Activated effector memory CD4-positive, alpha-beta T cell treated with anti-CD3 and anti-CD28 coated beads, Interleukin-2, amount 50 U/mL, for 16 hours (primary cell): ENCODE measurements around the gene MPP3.
"Not testable (repeated sequence)": the region's sequence is repeated elsewhere in the genome, so short reads cannot be mapped to it uniquely, and the experiment has no call there.

Experiments
- DNase-seq: peaks from one replicate; pipeline ENCODE4 v3.0.0-alpha.2; 2020

Gene MPP3

DNA sequence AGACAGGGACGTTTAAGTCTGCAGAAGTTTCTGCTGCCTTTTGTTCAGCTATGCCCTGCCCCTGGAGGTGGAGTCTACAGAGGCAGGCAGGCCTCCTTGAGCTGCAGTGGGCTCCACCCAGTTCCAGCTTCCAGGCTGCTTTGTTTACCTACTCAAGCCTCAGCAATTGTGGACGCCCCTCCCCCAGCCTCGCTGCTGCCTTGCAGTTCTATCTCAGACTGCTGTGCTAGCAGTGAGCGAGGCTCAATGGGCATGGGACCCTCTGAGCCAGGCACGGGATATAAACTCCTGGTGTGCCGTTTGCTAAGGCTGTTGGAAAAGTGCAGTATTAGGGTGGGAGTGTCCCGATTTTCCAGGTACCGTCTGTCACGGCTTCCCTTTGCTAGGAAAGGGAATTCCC lies 34.9 kb downstream of the MPP3 start:
- not testable (repeated sequence) for DNase-seq

DNA sequence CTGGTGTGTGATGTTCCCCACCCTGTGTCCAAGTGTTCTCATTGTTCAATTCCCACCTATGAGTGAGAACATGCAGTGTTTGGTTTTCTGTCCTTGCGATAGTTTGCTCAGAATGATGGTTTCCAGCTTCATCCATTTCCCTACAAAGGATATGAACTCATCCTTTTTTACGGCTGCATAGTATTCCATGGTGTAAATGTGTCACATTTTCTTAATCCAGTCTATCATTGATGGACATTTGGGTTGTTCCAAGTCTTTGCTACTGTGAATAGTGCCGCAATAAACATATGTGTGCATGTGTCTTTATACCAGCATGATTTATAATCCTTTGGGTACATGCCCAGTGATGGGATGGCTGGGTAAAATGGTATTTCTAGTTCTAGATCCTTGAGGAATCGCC lies 40.3 kb downstream of the MPP3 start:
- DNase-seq, result not testable (repeated sequence)

DNA sequence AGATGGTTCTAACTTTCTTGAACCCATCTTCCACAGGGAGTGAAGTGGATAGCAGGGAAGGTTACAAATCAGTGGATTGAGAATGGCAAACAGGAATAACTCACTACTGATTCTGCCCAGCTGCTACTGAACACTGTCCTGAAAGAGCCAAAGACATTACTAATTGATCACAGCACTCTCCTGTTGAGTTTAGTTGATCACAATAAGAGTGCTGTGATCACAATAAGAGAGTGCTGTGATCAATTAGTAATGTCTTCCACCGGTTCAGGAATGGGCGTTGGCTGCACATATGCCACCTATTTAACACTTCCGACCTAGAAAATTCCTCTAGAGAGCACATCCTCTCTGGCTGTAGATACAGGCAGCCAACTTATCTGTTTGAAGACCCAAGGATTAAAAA lies 41.4 kb downstream of the MPP3 start:
- DNase-seq, result no peak

DNA sequence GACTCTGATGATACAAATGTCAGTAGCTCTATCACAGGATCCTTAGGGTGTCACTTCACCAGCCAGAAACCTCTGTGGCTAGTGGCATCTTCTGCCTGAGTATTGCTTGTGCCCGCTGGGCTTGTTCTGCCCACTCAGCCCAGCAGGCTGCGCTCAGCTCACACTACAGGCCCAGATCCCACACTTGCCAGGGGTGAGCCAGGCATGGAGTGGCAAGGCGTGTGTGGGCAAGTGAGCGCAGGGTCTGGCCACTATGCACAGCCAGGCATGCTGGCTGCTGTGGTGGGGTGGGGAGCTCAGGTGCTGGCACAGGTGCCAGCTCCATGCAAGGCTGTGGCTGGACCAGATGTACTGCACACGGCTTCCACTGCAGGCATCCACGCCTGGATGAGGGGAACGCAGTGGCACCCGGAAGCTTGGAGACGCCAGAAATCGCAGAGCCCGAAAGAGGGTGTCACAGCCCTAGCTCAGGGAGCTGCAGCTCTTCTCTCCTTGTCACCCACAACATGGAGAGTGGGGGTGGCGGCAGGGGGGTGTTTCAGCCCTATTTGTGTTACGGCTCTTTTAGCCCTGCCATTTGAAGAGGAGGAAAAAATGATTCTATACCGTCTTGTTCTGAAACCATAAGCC lies 42.5 kb downstream of the MPP3 start:
- no peak for DNase-seq

DNA sequence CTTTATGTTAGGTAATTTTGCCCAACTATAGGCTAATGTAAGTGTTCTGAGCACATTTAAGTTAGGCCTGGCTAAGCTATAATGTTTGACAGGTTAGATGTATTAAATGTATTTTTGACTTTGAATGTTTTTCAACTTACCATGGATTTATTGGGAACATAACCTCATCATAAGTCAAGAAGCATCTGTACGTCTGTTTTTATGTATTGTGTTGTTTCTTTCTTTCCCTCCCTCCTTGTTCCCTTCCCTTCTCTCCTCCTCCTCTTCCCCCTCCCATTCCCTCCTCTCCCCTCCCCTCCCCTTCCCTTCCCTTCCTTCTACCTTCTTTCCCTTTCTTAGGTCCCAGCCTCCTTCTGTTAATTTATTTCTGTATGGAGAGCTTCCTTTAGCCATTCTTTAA lies 43.5 kb downstream of the MPP3 start:
- DNase-seq, result no peak

DNA sequence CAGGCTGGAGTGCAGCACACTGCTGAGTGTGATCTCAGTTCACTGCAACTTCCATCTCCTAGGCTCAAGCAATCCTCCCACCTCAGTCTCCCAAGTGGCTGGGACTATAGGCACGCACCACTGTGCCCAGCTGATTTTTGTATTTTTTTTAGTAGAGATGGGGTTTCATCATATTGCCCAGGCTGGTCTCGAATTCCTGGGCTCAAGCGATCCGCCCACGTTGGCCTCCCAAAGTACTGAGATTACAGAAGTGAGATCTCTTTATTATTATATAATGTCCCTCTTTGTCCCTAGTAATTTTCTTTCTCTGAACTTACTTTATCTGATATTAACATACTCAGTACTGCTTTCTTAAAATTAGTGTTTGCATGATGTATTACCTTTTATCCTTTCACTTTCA lies 44.4 kb downstream of the MPP3 start:
- DNase-seq, result no peak

DNA sequence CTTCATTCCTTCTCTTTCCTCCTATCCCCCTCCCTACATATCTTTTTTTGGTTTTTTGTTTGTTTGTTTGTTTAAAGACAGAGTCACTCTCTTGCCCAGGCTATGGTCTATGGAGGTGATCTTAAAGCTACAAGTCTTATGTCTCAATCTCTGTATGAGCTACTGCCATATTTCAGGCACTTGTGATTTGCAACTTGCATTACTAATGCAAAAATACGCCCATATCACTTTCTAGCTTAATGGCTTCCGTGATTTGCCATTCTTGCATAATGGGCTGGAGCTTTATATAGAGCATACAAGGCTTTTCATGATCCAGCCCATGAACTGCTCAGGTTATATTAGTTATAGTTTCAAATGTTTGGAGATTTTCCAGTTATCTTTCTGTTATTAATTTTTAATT lies 45.2 kb downstream of the MPP3 start:
- no peak for DNase-seq

DNA sequence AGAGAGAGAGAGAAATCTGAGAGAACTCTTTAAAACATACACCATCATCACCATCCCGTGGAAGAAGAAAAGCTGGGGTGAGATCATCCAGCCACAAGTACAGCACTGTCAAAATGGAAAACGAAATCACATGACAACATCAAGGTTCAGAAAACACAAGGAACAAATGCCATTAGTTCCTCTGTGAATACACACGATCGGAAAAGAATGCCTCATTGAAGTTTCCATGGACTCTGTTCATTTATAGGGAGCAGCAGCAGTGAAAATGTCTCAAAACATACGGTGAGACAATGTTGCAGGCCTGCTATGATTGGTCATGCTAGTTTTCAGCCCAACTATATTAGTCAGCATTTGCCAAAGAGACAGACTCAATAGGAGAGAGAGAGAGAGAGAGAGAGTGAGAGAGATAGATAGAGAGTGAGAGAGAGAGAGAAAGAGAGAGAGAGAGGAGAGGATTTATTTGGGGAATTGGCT lies 48.3 kb downstream of the MPP3 start:
- no peak for DNase-seq

DNA sequence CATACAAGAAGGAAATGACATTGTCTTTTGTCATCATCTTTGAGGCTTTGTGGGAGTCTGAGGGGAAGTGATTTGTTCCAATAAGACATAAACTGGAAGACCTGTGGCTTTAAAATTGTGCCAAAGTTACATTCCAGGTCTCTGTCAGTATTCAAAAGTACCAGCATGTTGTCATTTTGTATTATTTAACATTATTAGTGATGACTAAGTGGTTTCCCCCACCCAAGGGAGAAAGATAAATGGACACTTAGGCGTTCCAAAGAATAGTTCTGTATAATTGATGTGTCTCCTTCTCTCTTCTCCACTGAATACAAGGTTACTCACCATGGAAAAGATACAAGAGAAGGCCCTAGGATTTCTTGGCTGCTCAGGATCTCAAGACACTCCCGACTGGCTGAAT lies 48.9 kb downstream of the MPP3 start:
- no peak for DNase-seq

DNA sequence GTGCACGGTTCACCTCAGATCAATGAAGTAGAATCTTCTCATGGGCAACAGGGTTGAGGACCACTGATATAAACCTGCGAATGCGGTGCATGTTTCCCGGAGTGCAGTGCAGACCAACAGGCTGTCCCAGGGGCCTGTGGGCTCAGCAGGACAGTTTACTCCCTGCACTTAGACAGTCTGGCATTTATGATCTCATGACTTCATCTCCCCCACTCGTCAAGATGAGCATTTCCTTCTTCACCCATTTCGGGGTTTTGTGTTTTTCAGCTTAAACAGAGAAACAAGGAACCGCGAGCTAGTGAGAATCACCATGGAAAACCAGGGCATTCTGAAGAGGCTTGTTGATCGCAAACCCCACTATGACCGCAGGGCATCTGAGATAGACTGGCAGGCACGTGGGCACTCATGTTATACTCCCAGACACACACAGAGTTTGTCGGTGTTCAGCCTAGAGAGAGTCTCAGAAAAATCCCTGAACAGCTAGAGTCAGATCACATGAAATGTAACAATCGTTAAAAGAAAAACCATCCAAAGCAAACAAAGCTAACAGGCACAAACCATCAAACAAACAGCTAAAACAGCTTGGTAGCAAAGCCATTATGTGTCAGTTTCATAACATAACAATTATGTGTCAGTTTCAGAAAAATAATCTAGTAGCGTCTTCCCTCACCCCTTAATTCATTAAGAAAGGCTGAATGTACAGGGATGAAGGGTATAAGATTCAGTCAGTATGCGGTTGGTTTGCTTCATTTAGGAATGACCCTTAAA lies 49.8 kb downstream of the MPP3 start:
- no peak for DNase-seq

DNA sequence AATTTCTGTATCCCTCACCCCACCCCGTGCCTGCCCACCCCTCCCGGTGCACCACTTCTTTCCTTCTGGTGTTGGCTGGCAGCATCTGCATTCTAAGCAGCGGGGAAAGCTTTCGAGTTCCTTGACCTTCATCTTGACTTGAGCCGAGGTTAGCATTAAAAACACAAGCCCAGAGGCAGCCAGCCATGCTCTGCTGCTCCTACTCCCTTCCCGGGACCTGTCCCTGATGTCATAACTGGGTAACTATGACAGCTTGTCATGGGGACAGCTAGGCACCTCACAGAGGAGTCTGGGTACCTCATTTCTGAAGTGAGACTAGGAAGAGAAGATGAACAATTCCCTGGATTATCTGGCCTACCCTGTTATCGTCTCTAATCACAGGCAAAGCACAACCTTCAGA lies 52.8 kb downstream of the MPP3 start, which contains the start of gene CFAP97D1:
CFAP97D1 (plus strand) TSS at position 301 of the 400 bp plus-strand sequence; CDS start at position 329, 28 bp downstream.
- no peak for DNase-seq

DNA sequence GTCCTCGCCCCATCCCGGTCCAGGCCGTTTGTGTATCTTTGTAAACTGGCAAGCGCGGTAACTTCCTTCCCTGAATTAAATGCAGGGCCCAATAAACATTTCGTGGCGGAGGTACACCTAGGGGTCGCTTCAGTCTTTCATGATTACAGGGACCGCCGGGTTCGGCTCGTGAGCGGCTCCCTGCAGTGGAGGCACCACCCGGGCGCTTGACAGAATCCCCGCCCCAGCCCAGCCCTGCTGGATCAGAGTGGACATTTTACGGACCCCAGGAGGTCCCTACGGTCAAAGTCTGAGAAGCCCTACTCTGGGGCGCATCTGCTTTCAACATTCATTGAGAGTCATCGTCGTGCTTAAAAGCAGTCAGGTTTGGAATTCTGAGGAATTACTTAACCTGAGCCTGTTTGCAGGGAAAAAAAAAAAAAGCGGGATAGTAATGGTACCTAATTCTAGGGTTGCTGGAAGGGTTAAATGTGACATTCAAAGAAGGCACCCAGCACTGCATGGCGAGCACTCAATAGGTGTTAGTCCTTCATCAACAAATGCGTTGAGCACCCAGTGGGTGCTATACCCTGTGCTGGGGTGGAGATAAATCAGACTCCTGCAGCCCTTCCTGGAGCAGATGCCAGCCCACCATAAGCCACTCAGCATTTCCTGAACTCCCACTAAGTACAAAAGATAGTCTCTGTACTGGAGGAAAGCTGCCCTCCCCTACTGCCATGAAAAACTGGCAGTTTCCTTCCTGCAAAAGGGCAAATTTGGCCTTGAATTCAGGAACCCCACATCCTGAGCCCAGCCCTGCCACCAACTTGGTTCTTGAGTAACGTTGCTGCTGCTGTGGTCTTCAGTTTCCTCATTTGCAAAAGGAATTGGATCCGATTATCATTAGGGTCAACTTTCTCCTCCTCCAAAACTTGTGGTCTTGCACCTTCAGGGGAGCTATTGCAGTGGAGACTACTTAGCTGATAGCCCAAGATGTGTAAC lies 53.5 kb downstream of the MPP3 start:
- no peak for DNase-seq

DNA sequence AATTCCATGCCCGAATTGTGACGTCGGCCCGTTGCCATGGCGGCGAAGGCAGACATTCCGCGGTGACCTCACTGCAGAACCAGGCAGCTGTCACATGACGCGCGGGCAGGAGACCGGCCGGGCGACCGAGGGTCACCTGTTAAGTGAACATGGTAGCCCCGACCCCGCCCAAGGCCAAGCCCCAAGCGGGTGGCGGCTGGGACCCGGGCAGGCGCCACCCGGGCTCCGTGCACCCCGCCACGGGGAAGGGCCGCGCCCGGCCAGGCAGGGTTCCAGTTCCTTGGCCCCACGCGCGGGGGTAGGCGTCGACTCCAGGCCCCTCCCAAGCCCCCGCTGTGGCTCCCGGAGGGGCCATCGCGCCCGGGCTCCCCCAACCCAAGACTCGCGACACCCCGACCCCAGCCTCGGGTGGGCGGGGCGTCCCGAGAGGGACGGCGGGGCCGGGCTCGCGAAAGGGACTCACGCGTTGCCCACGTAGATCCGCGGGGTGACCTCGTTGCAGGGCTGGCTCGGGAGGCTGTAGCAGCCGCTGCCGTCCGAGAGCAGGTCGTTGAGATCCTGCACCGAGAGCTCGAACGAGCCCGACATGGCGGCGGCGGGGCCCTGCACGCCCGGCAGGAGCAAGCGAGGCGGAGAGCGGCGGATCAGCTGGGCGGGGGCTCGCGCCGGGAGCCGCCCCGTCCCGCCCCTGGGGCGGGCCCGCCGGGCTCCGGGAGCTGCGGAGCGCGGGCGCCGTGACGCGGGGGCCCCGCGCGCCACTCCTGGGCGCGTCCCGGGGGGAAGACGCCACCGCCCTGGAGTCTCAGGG lies 54.4 kb downstream of the MPP3 start, which contains the start of gene DUSP3:
DUSP3 (minus strand) TSS at position 641 of the 808 bp plus-strand sequence; CDS start at position 588, 53 bp downstream.
- DNase-seq, result peak; percentile 90

DNA sequence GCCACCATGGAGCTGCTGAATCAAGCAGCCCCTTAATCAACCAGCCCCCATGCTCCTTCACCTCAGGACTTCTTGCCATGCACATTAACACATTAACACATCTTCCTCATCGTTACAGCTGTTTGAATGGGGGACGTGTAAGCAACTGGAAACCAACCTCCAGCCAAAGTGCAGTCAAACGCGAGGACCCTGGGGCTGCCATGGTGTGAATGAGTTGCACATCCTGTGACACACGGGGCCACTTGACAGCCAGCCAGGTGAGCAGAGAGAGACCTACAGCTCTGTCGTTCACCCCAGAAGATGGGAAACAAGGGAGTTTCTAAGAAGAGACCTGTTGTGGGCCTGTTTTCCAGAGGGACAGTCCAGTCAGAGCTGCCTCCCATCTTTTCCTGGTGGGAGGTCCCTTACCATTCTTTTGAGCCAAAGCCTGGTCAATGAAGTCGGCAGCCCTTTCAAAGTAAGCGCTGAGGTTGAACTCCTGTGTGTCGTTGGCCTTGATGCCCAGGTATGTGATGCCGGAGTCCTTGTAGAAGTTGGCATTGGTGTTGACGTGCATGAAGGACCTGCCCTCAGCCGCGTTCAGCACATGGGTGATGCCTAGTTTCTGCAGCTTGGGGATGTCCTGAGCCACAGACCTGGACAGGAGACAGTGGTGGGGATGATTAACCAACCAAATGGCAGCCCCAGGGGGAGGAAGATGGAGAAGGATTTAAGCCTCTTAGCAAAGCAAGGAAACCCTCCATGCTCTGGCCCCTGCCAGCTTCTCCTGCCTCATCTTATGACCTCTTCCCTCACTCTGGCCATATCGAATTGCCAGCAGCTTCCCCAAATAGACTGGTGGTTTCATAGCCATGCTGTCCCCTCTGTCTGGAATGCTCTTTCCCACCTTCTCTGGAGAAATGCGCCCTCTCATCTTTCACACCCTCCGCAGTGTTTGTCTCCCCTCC lies 58.4 kb downstream of the MPP3 start:
- no peak for DNase-seq

DNA sequence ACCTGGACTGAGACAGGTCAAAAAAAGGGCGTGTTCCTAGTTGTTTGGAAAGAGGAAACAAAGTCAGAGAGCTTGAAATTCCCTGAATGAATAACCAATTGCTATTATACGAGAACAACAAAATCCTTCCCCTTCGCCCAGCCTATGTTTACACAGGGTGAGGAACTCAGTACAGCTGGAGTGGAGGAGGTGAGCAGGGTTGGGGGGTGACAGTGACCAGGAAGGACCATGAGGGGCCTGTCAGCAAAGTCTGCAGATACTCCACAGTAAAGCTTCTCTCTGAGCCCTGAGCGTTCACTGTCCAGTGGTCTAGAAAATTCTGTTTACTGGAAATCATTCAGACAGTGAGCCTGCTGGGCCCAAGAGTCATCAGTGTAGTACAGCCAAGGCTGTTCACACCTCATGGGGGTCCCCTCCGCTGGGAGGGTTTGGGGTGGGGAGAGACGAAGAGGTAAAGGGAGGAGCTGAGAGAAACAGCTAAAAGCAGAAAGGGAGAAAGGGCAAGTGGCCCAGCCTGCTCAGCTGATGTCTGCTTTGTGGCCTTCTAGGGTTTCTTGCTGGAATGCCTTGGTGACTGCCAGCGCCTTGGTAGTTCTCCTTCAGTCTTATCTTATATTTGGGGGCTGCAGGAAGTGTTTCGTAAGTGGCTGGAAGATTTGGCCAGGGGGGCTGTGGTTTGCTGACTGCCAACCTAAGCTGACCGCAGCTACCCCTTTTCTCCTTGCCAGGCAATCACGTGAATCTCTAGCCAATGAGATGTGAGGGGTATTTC lies 59.9 kb downstream of the MPP3 start:
- no peak for DNase-seq

DNA sequence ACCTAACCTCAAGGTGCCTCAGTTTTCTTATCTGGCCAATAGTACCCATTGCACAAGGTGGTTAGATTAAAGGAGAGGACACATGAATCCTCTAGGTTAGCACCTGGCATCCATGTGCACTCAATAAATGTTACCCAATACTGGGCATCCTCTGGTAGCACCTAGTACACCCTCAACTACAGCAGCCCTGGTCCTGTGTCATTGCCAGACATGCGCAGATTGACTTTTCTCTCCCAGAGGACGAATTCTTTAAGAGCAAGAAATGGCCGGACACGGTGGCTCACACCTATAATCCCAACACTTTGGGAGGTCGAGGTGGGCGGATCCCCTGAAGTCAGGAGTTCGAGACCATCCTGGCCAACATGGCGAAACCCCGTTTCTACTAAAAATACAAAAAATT lies 61.5 kb downstream of the MPP3 start:
- no peak for DNase-seq

DNA sequence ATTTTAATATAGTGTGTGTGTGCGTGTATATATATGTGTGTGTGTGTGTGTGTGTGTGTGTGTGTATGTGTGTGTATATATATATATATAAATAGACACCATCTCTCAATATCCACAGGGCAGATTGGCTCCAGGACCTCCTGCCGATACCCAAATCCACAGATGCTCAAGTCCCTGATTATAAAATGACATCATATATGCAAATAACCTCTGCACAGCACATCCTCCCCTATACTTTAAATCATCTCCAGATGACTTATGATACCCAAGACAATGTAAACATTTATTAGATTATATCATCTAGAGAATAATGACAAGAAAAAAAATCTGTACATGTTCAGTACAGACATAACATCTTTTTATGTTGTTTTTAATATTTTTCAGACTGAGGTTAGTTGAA lies 62.0 kb downstream of the MPP3 start:
- no peak for DNase-seq

DNA sequence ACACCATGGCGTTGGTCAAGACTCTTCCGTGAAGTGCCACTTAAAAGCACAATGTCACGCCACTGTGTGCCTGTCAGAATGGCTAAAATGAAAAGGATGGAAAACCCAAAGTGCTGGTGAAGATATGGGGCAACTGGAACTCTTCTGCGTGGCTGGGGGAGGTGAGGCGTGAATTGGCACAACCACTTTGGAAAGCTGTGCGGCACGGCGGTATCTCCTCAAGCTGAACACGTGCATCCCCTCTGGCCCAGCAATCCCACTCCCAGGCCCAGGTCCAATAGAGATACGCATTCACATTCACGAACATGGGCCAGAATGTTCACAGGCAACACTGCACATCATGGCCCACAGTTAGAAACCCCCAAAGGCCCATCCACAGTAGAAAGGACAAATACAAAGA lies 63.1 kb downstream of the MPP3 start:
- DNase-seq, result no peak

DNA sequence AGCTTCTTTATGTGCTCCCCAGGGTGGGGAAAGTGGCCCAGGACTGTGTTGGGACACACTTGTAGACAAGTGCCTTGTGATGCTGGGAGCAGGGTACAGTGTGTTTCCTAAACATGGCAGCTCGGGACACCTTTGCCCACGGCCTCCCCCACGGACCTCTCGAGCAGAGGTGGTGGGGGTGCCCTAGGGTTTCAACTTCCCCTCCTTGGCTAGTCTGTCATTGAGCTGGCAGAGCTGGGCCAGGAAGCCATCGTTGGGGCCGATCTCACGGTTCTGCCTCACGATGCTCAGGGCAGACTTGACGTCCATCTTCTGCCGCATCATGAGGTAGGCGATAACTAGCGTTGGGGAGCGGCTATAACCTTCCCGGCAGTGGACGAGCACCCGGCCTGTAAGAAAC lies 63.5 kb downstream of the MPP3 start:
- DNase-seq, result no peak

DNA sequence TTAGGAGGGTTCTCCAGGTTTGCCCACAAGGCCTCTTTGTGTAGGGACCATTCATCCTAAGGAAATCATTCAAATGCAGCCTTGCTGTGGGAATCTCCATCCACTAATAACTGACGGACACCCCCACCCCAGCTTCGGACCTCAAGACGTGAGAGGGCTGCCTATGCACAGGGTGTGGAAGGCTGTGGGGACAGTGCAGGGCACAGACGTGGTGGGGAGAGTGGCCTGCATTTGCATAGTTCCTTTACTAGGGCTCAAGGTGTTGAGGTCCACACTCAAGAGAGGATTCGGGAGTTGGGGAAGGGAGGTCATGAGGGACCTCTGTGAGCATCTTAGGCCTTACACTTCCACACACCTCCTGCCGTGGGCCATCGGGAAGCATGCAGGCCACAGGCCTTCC lies 64.0 kb downstream of the MPP3 start:
- DNase-seq, result no peak
